Loucy (cell line): ENCODE data around the gene CDH20.

Source experiments
- H2AFZ ChIP-seq: fragments of 200-600 bp; sonication (generic); 2 replicates; pipeline ENCODE4 v1.6.0; 2016; ENCODE audit warnings: antibody characterized with exemption, mild to moderate bottlenecking, low read length, moderate library complexity
- H3F3A ChIP-seq: fragments of 200-600 bp; 2 replicates; pipeline ENCODE4 v1.6.0; 2016; ENCODE audit warnings: antibody characterized with exemption, low read depth, mild to moderate bottlenecking
- H3K27me3 ChIP-seq: fragments of 200-600 bp; sonication (generic); 2 replicates; pipeline ENCODE4 v1.6.1; 2014; ENCODE audit warnings: low read length, mild to moderate bottlenecking; ENCODE audit not compliant: insufficient read depth, poor library complexity, severe bottlenecking
- H3K36me3 ChIP-seq: fragments of 200-600 bp; sonication (generic); 2 replicates; pipeline ENCODE4 v1.6.1; 2016; ENCODE audit warnings: low read length; ENCODE audit not compliant: insufficient read depth
- H3K4me1 ChIP-seq: fragments of 200-600 bp; sonication (generic); 2 replicates; pipeline ENCODE4 v1.5.1; 2014; ENCODE audit warnings: low read length, mild to moderate bottlenecking; ENCODE audit not compliant: insufficient read depth, poor library complexity, severe bottlenecking
- H3K4me2 ChIP-seq: fragments of 200-600 bp; sonication (generic); 2 replicates; pipeline ENCODE4 v1.6.0; 2014; ENCODE audit warnings: antibody characterized with exemption, low read length, low read depth, mild to moderate bottlenecking; ENCODE audit not compliant: poor library complexity, severe bottlenecking
- H3K4me3 ChIP-seq: fragments of 200-600 bp; sonication (generic); 2 replicates; pipeline ENCODE4 v1.5.1; 2014; ENCODE audit warnings: low read length, mild to moderate bottlenecking, mixed read lengths; ENCODE audit not compliant: poor library complexity, severe bottlenecking
- H3K79me2 ChIP-seq: fragments of 200-600 bp; sonication (generic); 2 replicates; pipeline ENCODE4 v1.6.1; 2014; ENCODE audit warnings: low read length; ENCODE audit not compliant: insufficient read depth
- H3K9ac ChIP-seq: fragments of 200-600 bp; sonication (generic); 2 replicates; pipeline ENCODE4 v1.6.0; 2014; ENCODE audit warnings: mild to moderate bottlenecking, low read depth, low read length, moderate library complexity; ENCODE audit not compliant: poor library complexity, severe bottlenecking
- H3K9me2 ChIP-seq: fragments of 200-600 bp; sonication (generic); replicated peaks from 2 replicates; pipeline ENCODE4 v1.6.1; 2016; ENCODE audit warnings: low read depth, low read length, mixed read lengths
- H3K9me3 ChIP-seq: fragments of 200-600 bp; sonication (generic); 2 replicates; pipeline ENCODE4 v1.6.1; 2014; ENCODE audit warnings: mild to moderate bottlenecking, antibody characterized with exemption, low read length, low read depth; ENCODE audit not compliant: insufficient read depth
- H4K20me1 ChIP-seq: fragments of 200-600 bp; sonication (generic); 2 replicates; pipeline ENCODE4 v1.6.0; 2014; ENCODE audit warnings: antibody characterized with exemption, low read length, mild to moderate bottlenecking; ENCODE audit not compliant: insufficient read depth, poor library complexity, severe bottlenecking
- CTCF ChIP-seq: fragments of 200-600 bp; sonication (generic); conservative IDR thresholded peaks from 2 replicates; pipeline ENCODE4 v1.5.1; 2014; ENCODE audit warnings: mild to moderate bottlenecking, antibody characterized with exemption, low read length
- EZH2phosphoT487 ChIP-seq: fragments of 200-600 bp; IDR thresholded peaks from 2 replicates; pipeline ENCODE4 v1.6.1; 2018; ENCODE audit warnings: antibody characterized with exemption, mild to moderate bottlenecking, moderate library complexity, borderline replicate concordance

CDH20 gene

GRCh38 chr18:61583548-61583947 lies 250.3 kb downstream of the CDH20 start:
- Histone ChIP-seq H3K27me3 (peaks cover 8% of the 10 kb centered on the region), H3K9me3 (no peaks in the 10 kb centered on the region), H2AFZ (no peak overlapping the region), H3K4me1 (peaks cover 7% of the 10 kb centered on the region), H3K4me2 (no peak overlapping the region), H4K20me1 (no peaks in the 10 kb centered on the region), H3K36me3 (no peaks in the 10 kb centered on the region), H3K4me3 (no peak overlapping the region), H3K79me2 (no peaks in the 10 kb centered on the region), H3K9me2 (no peaks in the 10 kb centered on the region), H3K9ac (no peak overlapping the region), H3F3A (no peaks in the 10 kb centered on the region)
- TF ChIP-seq EZH2phosphoT487, result no peak

GRCh38 chr18:61587865-61588264 lies 254.6 kb downstream of the CDH20 start:
- Histone ChIP-seq H3K4me2 (no peak overlapping the region), H3K79me2 (no peaks in the 10 kb centered on the region)

GRCh38 chr18:61589053-61589723 lies 256.0 kb downstream of the CDH20 start:
- Histone ChIP-seq H3K4me1 (no peaks in the 10 kb centered on the region), H3K36me3 (no peaks in the 10 kb centered on the region), H4K20me1 (no peaks in the 10 kb centered on the region), H3K27me3 (peaks cover 8% of the 10 kb centered on the region), H3K9me3 (no peaks in the 10 kb centered on the region), H3K4me3 (no peak overlapping the region), H3K79me2 (no peaks in the 10 kb centered on the region), H3K9ac (no peak overlapping the region), H3K4me2 (no peak overlapping the region), H3K9me2 (no peaks in the 10 kb centered on the region), H3F3A (no peaks in the 10 kb centered on the region), H2AFZ (no peak overlapping the region)
- TF ChIP-seq EZH2phosphoT487, result no peak
- TF ChIP-seq CTCF, result no peak

More at GRCh38 chr18:61587865-61588264, 254.6 kb downstream of the CDH20 start:
- Histone ChIP-seq H3F3A (no peaks in the 10 kb centered on the region), H3K27me3 (peaks cover 8% of the 10 kb centered on the region), H4K20me1 (no peaks in the 10 kb centered on the region), H3K9ac (no peak overlapping the region), H3K4me1 (no peaks in the 10 kb centered on the region), H3K9me3 (no peaks in the 10 kb centered on the region), H3K4me3 (no peak overlapping the region), H3K36me3 (no peaks in the 10 kb centered on the region), H2AFZ (no peak overlapping the region), H3K9me2 (no peaks in the 10 kb centered on the region)
- TF ChIP-seq EZH2phosphoT487 (no peak), CTCF (no peak)

- H2AFZ ChIP-seq, result no peak overlapping the region
- no peaks in the 10 kb centered on the region for H3K79me2 ChIP-seq
- H3K4me2 ChIP-seq, result no peak overlapping the region
- no peak overlapping the region for H3K9ac ChIP-seq
- no peaks in the 10 kb centered on the region for H4K20me1 ChIP-seq
- H3K36me3 ChIP-seq, result no peaks in the 10 kb centered on the region
- H3K9me3 ChIP-seq, result no peaks in the 10 kb centered on the region
- no peaks in the 10 kb centered on the region for H3F3A ChIP-seq
- H3K4me1 ChIP-seq, result no peaks in the 10 kb centered on the region
- H3K4me3 ChIP-seq, result no peak overlapping the region
- H3K27me3 ChIP-seq, result peaks cover 8% of the 10 kb centered on the region
- TF ChIP-seq EZH2phosphoT487 (no peak), CTCF (no peak)
- no peaks in the 10 kb centered on the region for H3K9me2 ChIP-seq
Measured at GRCh38 chr18:61589724-61590065, 256.5 kb downstream of the CDH20 start.
